ENCODE measurements around the gene MKI67. TPM values are rescaled to one million over a fixed set of nuclear protein-coding genes. Genes with fewer than 3 reads are reported as not detected.

Gene MKI67
- polyA plus RNA-seq, 1 of the 3 experiments (the other 2 are of a cell fraction) = 7.5 TPM

DNA sequence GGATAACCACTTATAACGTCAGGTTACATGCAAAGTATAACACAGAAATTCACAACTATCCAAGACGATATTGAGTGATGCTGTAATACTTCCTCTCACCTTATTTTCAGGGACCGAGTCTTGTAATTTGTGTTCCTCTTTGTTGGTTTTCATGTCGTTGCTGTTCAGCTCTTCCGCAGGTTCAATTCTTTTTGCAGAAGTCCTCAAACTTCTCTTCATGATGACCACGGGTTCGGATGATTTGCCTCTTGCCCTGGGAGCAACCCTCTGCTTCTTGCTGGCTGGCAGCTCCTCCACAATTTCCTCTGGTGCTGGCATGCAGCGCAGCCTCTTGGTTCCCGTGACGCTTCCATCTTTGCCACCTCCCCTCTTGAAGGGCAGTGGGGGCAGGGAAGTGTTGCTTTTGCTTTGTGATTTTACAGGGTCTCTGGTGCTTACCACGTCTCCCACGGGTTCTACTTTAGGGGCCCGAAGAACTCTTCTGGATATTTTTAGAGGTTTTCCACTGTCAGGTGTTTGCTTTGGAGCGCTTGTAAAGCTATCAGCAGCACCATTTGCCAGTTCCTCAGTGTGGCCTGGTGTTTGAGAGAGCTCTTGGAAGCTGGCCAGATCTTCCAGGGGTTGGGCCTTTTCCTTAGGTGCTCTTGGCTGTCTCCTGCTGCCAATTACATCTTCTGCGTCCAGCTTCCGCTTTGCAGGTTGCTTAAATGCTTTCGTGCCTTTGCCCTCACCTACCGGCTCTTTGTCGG lies 23.6 kb downstream of the MKI67 start:
- Histone ChIP-seq H4K20me1 (ENCODE audit: insufficient read depth) (peaks cover 4% of the 10 kb centered on the region; the same call in 1 of the 2 replicates), H2AFZ (ENCODE audit: low read depth) (no peak overlapping the region), H3K9me3 (no peaks in the 10 kb centered on the region), H3K27me3 (ENCODE audit: insufficient read depth) (no peaks in the 10 kb centered on the region), H3F3A (replicated peaks; ENCODE audit: insufficient read depth) (no peaks in the 10 kb centered on the region), H3K4me2 (no peak overlapping the region), H3K9me2 (no peaks in the 10 kb centered on the region), H3K9ac (no peak overlapping the region), H3K79me2 (ENCODE audit: insufficient read depth) (peaks cover 7% of the 10 kb centered on the region; the same call in 1 of the 2 replicates), H3K27ac (ENCODE audit: low read depth in 2 of 2, low read length in 1 of 2) (no peak overlapping the region), H3K4me1 (ENCODE audit: control insufficient read depth in 1 of 2, insufficient read depth in 2 of 2, low read depth in 1 of 2, low read length in 1 of 2) (no peaks in the 10 kb centered on the region; a peak in 1 of 4 replicates), H3K36me3 (replicated peaks in 1 of 2; ENCODE audit: control insufficient read depth in 1 of 2, insufficient read depth in 2 of 2, low read length in 1 of 2) (peaks cover 19 to 79% of the 10 kb centered on the region in 2 experiments), H3K4me3 (ENCODE audit: low read depth in 2 of 2, low read length in 1 of 2) (no peak overlapping the region)
- WGBS (ENCODE audit: low lambda C conversion rate) = 95% methylated on average over 19 of the region's 19 CpGs
- no peak for TF ChIP-seq MEF2A (IDR thresholded peaks at IDR 0.05; ENCODE audit: borderline replicate concordance, low read depth)
- DNase-seq = no peak
- CTCF ChIA-PET = interaction anchor here (1.2 to 2.9 kb wide), 3 partner anchors 33 to 109 kb away, joined by 4 to 9 read pairs (median 5); no protein-coding TSS in a partner anchor
- POLR2A ChIA-PET = interaction anchor here (0.6 kb wide), 1 partner anchor 20 kb away, joined by 3 read pairs; no protein-coding TSS in a partner anchor

DNA sequence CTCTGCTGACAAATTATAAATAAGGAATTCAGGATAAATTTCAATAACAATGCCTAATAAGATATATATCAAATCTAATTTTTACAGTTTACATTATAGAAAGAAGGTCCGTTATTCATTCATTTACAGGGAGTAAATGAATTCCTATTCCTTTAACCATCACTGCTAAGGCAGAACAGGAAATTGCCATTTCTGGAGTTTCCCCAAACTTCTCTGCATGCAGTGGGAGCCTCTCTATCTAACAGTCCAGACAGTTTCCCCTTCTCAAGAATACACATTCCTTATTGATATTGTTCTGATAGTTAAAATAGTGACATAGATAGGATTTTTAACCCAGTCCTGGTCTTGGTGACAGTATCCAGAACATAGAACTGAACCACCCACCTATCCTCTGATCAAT lies 24.3 kb downstream of the MKI67 start:
- H3K9me3 ChIP-seq = no peaks in the 10 kb centered on the region
- DNase-seq = no peak
- no peak overlapping the region for H3K4me2 ChIP-seq
- H3K27me3 ChIP-seq (ENCODE audit: insufficient read depth) = no peaks in the 10 kb centered on the region
- POLR2A ChIA-PET = interaction anchor here (0.6 kb wide), 1 partner anchor 21 kb away, joined by 3 read pairs; no protein-coding TSS in a partner anchor
- H3K9ac ChIP-seq = no peak overlapping the region
- peaks cover 4% of the 10 kb centered on the region; the same call in 1 of the 2 replicates for H4K20me1 ChIP-seq (ENCODE audit: insufficient read depth)
- H3K79me2 ChIP-seq (ENCODE audit: insufficient read depth) = peaks cover 2% of the 10 kb centered on the region; the same call in 1 of the 2 replicates
- no peak overlapping the region for H2AFZ ChIP-seq (ENCODE audit: low read depth)
- H3F3A ChIP-seq (replicated peaks; ENCODE audit: insufficient read depth) = no peaks in the 10 kb centered on the region
- no peaks in the 10 kb centered on the region; a peak in 1 of 4 replicates for H3K4me1 ChIP-seq (ENCODE audit: control insufficient read depth in 1 of 2, insufficient read depth in 2 of 2, low read depth in 1 of 2, low read length in 1 of 2)
- TF ChIP-seq FOXM1 (IDR thresholded peaks at IDR 0.05; ENCODE audit: low read depth) = no peak
- TF ChIP-seq ELF1 (IDR thresholded peaks at IDR 0.05) = no peak
- no peak for TF ChIP-seq SMC3 (IDR thresholded peaks at IDR 0.05; ENCODE audit: low read depth, low read length)
- TF ChIP-seq, protein P1, sequence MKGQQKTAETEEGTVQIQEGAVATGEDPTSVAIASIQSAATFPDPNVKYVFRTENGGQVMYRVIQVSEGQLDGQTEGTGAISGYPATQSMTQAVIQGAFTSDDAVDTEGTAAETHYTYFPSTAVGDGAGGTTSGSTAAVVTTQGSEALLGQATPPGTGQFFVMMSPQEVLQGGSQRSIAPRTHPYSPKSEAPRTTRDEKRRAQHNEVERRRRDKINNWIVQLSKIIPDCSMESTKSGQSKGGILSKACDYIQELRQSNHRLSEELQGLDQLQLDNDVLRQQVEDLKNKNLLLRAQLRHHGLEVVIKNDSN (IDR thresholded peaks at IDR 0.05; ENCODE audit: borderline replicate concordance, low read depth) = no peak
- TF ChIP-seq, protein P2, sequence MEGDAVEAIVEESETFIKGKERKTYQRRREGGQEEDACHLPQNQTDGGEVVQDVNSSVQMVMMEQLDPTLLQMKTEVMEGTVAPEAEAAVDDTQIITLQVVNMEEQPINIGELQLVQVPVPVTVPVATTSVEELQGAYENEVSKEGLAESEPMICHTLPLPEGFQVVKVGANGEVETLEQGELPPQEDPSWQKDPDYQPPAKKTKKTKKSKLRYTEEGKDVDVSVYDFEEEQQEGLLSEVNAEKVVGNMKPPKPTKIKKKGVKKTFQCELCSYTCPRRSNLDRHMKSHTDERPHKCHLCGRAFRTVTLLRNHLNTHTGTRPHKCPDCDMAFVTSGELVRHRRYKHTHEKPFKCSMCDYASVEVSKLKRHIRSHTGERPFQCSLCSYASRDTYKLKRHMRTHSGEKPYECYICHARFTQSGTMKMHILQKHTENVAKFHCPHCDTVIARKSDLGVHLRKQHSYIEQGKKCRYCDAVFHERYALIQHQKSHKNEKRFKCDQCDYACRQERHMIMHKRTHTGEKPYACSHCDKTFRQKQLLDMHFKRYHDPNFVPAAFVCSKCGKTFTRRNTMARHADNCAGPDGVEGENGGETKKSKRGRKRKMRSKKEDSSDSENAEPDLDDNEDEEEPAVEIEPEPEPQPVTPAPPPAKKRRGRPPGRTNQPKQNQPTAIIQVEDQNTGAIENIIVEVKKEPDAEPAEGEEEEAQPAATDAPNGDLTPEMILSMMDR (IDR thresholded peaks at IDR 0.05) = no peak
- TF ChIP-seq GABPA (IDR thresholded peaks at IDR 0.05; ENCODE audit: low read depth) = no peak
- TF ChIP-seq NFIC (IDR thresholded peaks at IDR 0.05; ENCODE audit: borderline replicate concordance) = no peak
- TF ChIP-seq, protein P3, sequence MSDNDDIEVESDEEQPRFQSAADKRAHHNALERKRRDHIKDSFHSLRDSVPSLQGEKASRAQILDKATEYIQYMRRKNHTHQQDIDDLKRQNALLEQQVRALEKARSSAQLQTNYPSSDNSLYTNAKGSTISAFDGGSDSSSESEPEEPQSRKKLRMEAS (IDR thresholded peaks at IDR 0.05; ENCODE audit: low read depth) = no peak
- TF ChIP-seq RXRA (IDR thresholded peaks at IDR 0.05; ENCODE audit: borderline replicate concordance, low read depth) = no peak
- no peak for TF ChIP-seq MXI1 (IDR thresholded peaks at IDR 0.05; ENCODE audit: low read depth, low read length)
- TF ChIP-seq, protein P4, sequence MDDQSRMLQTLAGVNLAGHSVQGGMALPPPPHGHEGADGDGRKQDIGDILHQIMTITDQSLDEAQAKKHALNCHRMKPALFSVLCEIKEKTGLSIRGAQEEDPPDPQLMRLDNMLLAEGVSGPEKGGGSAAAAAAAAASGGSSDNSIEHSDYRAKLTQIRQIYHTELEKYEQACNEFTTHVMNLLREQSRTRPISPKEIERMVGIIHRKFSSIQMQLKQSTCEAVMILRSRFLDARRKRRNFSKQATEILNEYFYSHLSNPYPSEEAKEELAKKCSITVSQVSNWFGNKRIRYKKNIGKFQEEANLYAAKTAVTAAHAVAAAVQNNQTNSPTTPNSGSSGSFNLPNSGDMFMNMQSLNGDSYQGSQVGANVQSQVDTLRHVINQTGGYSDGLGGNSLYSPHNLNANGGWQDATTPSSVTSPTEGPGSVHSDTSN (IDR thresholded peaks at IDR 0.05) = no peak
- CTCF ChIA-PET = interaction anchor here (2.9 kb wide), 1 partner anchor 47 kb away, joined by 9 read pairs; no protein-coding TSS in a partner anchor
- no peak overlapping the region for H3K27ac ChIP-seq (ENCODE audit: low read depth in 2 of 2, low read length in 1 of 2)
- no peak overlapping the region for H3K4me3 ChIP-seq (ENCODE audit: low read depth in 2 of 2, low read length in 1 of 2)
- H3K9me2 ChIP-seq = no peaks in the 10 kb centered on the region
- H3K36me3 ChIP-seq (replicated peaks in 1 of 2; ENCODE audit: control insufficient read depth in 1 of 2, insufficient read depth in 2 of 2, low read length in 1 of 2) = peaks cover 15 to 76% of the 10 kb centered on the region in 2 experiments
- WGBS (ENCODE audit: low lambda C conversion rate) = 81% methylated on average over 1 of the region's 1 CpG
